Activated T-cell treated with anti-CD3 and anti-CD28 coated beads for 1 hour (primary cell): Measurements from ENCODE around the gene RGL3.
"Not testable (repeated sequence)": the region's sequence is repeated elsewhere in the genome, so short reads cannot be mapped to it uniquely, and the experiment has no call there.

Experiments used
- DNase-seq: peaks from one replicate; pipeline ENCODE4 v3.0.0-alpha.2; 2020; ENCODE audit warnings: low read depth

Gene RGL3

DNA sequence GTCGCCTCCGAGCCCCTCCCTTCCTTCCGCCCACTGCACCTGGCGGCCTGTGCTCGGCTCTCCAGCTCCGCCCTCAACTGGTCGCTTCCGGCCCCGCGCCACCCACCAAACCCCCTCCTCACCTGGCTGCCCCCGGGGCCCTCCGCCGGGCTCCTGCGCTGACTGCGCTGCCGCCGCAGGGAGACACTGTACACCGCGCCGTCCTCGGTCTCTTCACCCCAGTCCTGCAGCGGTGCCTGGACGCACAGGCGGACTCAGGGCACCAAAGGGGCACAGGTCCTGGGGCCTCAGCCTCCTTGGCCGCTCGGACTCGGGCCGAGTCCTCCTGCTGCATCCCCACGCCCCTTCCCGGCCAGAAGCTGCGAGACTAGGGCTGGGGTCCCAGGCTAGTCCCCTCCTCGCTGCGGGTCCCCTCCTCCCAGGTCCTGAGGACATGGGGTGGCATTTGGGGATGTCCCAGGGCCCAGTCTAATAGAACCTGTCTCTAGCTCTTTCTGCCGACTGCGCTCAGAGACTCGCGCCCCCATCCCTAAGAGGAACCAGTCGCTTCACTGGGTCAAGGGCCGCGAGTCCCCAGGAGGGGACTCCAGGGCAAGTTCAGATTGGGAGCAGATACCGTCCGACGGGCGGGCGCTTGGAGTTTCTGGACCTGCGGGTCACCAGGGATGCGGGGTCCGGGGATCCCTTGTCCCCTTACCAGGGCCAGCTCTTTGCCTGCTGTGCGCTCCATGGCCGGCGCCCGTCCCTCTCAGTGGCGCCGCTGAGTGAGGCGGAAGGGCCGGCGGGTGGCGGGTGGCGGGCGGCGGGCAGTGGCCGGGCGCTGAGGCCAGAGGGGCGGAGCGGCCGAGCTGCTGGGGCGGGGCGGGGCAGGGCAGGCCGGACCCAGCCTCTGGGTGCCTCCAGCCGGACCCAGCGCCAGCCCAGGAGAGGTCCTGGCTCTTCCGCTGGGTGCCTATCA lies at the start of gene RGL3:
Gene RGL3, minus strand, starts transcription at position 766 of the 958 bp plus-strand sequence. Its CDS starts 36 bp downstream, at position 730.
- no peak for DNase-seq

- DNase-seq = not testable (repeated sequence)
Observed at GRCh38 chr19:11468266-11468845, 49.2 kb upstream of the RGL3 start.

GRCh38 chr19:11465600-11465999 lies 46.5 kb upstream of the RGL3 start:
- no peak for DNase-seq

GRCh38 chr19:11464333-11465265 lies 45.5 kb upstream of the RGL3 start:
- DNase-seq = no peak

DNA sequence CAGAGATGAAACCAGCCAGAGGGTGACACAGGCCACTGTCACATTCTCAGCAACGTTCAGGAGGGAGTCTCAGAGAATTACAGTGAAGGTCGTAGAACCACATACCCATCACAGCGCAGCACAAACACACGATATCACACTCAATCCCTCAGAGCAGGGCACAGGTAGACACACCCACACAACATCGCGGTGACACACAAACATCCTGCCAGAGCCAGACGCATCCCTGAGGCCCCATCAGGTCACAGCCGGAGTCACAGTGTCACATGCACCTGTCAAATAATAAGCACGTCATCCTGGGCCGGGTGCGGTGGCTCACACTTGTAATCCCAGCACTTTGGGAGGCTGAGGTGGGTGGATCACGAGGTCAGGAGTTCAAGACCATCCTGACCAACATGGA lies 44.3 kb upstream of the RGL3 start:
- no peak for DNase-seq

GRCh38 chr19:11461453-11461852 lies 42.3 kb upstream of the RGL3 start:
- no peak for DNase-seq

GRCh38 chr19:11460207-11460606 lies 41.1 kb upstream of the RGL3 start:
- DNase-seq = no peak

GRCh38 chr19:11458912-11459311 lies 39.8 kb upstream of the RGL3 start:
- not testable (repeated sequence) for DNase-seq

GRCh38 chr19:11458236-11458900 lies 39.3 kb upstream of the RGL3 start:
- no peak for DNase-seq

GRCh38 chr19:11457831-11458230 lies 38.7 kb upstream of the RGL3 start:
- no peak for DNase-seq

- DNase-seq = no peak
Observed at GRCh38 chr19:11457115-11457514, 38.0 kb upstream of the RGL3 start.

GRCh38 chr19:11456659-11457058 lies 37.5 kb upstream of the RGL3 start:
- DNase-seq = no peak

GRCh38 chr19:11455233-11455554 lies 36.1 kb upstream of the RGL3 start:
- not testable (repeated sequence) for DNase-seq

DNA sequence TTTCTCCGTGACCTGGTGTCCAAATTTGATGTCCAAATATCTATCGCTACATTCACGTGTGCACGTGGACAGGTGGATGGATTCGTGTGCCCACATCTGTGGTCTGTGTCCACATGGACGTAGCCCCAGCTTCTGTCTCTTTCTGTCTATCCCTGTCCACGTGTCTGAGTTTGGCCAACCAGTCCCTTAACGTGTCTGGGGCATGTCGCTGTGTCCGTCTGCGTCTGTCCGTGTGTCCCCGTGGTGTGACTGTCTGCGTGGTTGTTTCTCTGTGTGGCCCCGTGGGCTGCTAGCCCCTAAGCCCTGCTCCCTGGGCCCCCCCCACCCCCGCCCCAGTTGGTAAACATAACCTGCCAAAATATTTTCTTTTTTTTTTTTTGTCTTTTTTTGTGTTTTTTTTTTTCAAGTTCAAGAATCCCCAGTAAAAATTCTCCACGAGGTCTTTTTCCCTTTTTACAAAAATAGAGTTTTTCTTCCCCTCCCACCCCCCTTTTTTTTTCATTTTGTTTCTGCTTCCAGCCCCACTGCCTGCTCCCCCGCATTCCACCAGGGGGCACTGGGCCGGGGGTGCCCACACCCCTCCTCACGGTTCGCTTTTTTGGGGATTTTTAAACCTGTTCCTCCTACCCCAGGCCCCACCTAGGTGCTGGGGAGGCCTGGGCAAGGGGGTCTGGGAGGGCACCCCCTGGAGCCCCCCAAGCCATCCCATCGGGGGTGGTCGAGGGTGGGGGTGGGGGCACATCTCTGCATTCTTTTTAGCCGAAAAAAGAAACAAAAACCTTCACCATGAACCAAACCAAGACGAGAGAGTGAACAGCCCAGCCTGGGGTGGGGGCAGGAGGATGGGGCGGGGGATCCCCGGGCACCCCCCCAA lies 34.6 kb upstream of the RGL3 start:
- DNase-seq = no peak

DNA sequence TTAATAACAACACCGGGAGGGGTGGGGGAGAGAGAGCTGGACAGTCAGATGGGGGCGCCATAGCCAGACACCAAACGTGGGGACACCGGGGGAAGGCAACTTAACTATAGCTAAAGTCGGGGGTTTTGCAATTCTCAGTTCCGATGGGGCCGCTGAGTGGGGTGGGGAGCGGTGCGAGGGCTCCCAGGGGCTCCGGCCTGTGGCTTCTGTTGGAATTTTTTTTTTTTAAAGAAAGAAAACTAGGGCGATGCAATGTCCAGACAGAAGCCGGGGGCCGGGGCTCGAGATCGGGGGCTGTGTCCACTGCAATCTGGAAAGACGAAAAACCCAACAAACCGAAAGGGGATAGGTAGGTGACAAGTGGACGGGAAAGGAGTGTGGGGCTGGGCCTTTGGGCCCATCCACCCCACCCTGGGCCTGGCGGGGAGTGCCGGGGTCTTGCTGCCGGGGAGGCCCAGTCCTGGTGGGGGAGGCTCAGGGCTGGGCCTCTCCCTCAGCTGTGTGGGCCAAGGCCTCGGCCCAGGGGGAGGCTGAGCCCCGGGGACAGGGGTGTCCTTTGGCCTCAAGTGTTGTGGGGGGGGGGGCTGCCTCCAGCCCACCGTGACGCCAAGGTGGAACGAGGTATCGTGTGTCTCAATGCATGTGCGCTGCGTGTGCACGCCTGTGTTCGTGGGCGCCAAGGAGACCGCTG lies 33.7 kb upstream of the RGL3 start:
- no peak for DNase-seq

GRCh38 chr19:11451871-11452619 lies 32.9 kb upstream of the RGL3 start:
- no peak for DNase-seq

- DNase-seq = no peak
Observed at GRCh38 chr19:11451327-11451870, 32.3 kb upstream of the RGL3 start.

DNA sequence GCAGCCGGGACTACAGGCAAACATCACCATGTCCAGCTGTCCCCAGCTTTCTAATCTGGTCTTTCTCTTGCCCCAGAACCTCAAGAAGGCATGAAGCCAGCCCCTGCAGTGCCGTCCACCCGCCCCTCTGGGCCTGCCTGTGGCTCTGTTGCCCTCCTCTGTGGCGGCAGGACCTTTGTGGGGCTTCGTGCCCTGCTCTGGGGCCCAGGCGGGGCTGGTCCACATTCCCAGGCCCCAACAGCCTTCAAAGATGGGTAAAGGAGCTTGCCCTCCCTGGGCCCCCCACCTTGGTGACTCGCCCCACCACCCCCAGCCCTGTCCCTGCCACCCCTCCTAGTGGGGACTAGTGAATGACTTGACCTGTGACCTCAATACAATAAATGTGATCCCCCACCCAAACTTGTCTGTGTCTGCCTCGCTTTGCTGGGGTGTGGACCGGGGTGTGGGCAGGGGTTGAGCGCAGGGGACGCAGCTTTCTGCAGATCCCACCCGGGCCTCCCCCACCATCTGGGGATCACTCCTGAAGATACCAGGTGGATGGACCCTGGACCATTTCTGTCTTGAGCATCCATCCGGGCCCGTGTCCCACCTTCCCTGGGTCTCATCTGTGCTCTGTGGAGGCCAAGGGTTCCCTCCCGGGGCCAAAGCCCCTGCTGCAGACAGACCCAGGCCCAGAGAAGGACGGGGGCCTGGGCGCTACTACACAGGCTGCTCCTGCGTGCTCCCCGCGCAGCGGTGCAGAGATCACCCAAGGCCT lies 31.6 kb upstream of the RGL3 start:
- DNase-seq = no peak
